Measurements from ENCODE around the gene MORN4. TPM values are rescaled to one million over a fixed set of nuclear protein-coding genes. Genes with fewer than 3 reads are reported as not detected.

Gene MORN4
- total and polyA plus RNA-seq, 9 of the 15 experiments (the other 6 are each of a cell fraction or from before 2014, with no cell fraction given): 8.3 to 23.9 (median 11.7) TPM

- TF ChIP-seq, protein P1, sequence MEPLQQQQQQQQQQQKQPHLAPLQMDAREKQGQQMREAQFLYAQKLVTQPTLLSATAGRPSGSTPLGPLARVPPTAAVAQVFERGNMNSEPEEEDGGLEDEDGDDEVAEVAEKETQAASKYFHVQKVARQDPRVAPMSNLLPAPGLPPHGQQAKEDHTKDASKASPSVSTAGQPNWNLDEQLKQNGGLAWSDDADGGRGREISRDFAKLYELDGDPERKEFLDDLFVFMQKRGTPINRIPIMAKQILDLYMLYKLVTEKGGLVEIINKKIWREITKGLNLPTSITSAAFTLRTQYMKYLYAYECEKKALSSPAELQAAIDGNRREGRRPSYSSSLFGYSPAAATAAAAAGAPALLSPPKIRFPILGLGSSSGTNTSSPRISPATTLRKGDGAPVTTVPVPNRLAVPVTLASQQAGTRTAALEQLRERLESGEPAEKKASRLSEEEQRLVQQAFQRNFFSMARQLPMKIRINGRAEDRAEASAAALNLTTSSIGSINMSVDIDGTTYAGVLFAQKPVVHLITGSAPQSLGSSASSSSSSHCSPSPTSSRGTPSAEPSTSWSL (CRISPR knock-in tag; IDR thresholded peaks at IDR 0.05; ENCODE audit: borderline replicate concordance): no peak
- TF ChIP-seq, protein P2, sequence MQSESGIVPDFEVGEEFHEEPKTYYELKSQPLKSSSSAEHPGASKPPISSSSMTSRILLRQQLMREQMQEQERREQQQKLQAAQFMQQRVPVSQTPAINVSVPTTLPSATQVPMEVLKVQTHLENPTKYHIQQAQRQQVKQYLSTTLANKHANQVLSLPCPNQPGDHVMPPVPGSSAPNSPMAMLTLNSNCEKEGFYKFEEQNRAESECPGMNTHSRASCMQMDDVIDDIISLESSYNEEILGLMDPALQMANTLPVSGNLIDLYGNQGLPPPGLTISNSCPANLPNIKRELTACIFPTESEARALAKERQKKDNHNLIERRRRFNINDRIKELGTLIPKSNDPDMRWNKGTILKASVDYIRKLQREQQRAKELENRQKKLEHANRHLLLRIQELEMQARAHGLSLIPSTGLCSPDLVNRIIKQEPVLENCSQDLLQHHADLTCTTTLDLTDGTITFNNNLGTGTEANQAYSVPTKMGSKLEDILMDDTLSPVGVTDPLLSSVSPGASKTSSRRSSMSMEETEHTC (IDR thresholded peaks at IDR 0.05): no peak
- no peak for TF ChIP-seq CHD7 (IDR thresholded peaks at IDR 0.05; ENCODE audit: low read depth, low read length)
- peak; percentile 100 for TF ChIP-seq MBD2 (IDR thresholded peaks at IDR 0.05; ENCODE audit: borderline replicate concordance, low read depth)
- TF ChIP-seq NR2C1 (IDR thresholded peaks at IDR 0.05): peak; percentile 79
- peak; percentile 76 for TF ChIP-seq NR2C1 (tag; IDR thresholded peaks at IDR 0.05)
- no peak for TF ChIP-seq MAFK (IDR thresholded peaks at IDR 0.05; ENCODE audit: low read length)
- no peak for TF ChIP-seq SREBF2 (CRISPR knock-in tag; IDR thresholded peaks at IDR 0.05)
- TF ChIP-seq ZNF12 (CRISPR knock-in tag; IDR thresholded peaks at IDR 0.05): no peak
- TF ChIP-seq, protein P3, sequence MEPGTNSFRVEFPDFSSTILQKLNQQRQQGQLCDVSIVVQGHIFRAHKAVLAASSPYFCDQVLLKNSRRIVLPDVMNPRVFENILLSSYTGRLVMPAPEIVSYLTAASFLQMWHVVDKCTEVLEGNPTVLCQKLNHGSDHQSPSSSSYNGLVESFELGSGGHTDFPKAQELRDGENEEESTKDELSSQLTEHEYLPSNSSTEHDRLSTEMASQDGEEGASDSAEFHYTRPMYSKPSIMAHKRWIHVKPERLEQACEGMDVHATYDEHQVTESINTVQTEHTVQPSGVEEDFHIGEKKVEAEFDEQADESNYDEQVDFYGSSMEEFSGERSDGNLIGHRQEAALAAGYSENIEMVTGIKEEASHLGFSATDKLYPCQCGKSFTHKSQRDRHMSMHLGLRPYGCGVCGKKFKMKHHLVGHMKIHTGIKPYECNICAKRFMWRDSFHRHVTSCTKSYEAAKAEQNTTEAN (CRISPR knock-in tag; IDR thresholded peaks at IDR 0.05): no peak
These were observed at the start of gene MORN4 (continued) for GRCh38 chr10:97632949-97633884.
